Measurements from ENCODE around the gene P4HA2. TPM values are rescaled to one million over a fixed set of nuclear protein-coding genes. Genes with fewer than 3 reads are reported as not detected.

P4HA2 gene
- total and polyA plus RNA-seq, 2 of the 13 experiments (the other 11 are each of a cell fraction or from before 2014, with no cell fraction given): 37.7 to 126 TPM

- CTCF ChIA-PET (ENCODE audit: low intra/inter-chr PET ratio, low total read pairs): no interaction called here
- Histone ChIP-seq H4K20me1 (ENCODE audit: insufficient read depth, low read length) (0 out of 2 replicates have a peak, but pooled peaks cover 2% of the 10 kb centered on the region), H3K4me2 (ENCODE audit: low read depth, low read length) (no peak overlapping the region), H3K9ac (ENCODE audit: insufficient read depth, low read depth, low read length) (no peak overlapping the region), H3K36me3 (replicated peaks in 1 of 2; ENCODE audit: control insufficient read depth in 1 of 2, insufficient read depth in 2 of 2, low read length in 2 of 2) (peaks cover 6 to 33% of the 10 kb centered on the region in 2 experiments; a peak in 4 of 5 replicates), H3K4me1 (ENCODE audit: insufficient read depth, low read length) (no peaks in the 10 kb centered on the region), H3K27me3 (ENCODE audit: control insufficient read depth in 1 of 2, insufficient read depth in 2 of 2, low read length in 2 of 2) (no peaks in the 10 kb centered on the region), H3K79me2 (ENCODE audit: insufficient read depth, low read length) (no peaks in the 10 kb centered on the region), H3K4me3 (replicated peaks in 1 of 3; ENCODE audit: insufficient read depth in 1 of 3, low read depth in 2 of 3, low read length in 3 of 3) (no peak overlapping the region), H3K9me3 (ENCODE audit: low read length) (no peaks in the 10 kb centered on the region), H2AFZ (ENCODE audit: low read length) (no peak overlapping the region), H3K27ac (ENCODE audit: extremely low read length, insufficient read depth, low read length) (no peak overlapping the region)
- TF ChIP-seq TBX3 (IDR thresholded peaks at IDR 0.05; ENCODE audit: borderline replicate concordance) (no peak), RFX3 (CRISPR knock-in tag; IDR thresholded peaks at IDR 0.05) (0 out of 2 replicates have a peak, but pooled peaks have one; percentile 27), ZBTB34 (CRISPR knock-in tag; IDR thresholded peaks at IDR 0.05) (no peak), RFX1 (IDR thresholded peaks at IDR 0.05) (peak; percentile 28; the same call in 1 of the 2 replicates), MED13 (CRISPR knock-in tag; IDR thresholded peaks at IDR 0.05) (no peak), ZMAT3 (CRISPR knock-in tag; conservative IDR thresholded peaks at IDR 0.05) (no peak)
- no peak for ATAC-seq
- intact Hi-C loops (cut with micrococcal nuclease; ENCODE audit: unreplicated experiment): no loop called here
- in situ Hi-C loops (cut with HindIII; ENCODE audit: extremely low pct_ligation_motif_present, low pct_unique_long_range_greater_than_20kb): no loop called here
- POLR2A ChIA-PET: no interaction called here
- BruUV-seq (replicated peaks): no TSS peak
- 86% methylated on average over 2 of the region's 2 CpGs for WGBS (ENCODE audit: low lambda C conversion rate)
- FAIRE-seq: no peak
- DNase-seq (ENCODE audit: low spot score): no peak
These were observed 34.4 kb downstream of the P4HA2 start for GRCh38 chr5:132193165-132193694.

- no peaks in the 10 kb centered on the region for H3K9me3 ChIP-seq (ENCODE audit: low read length)
- H3K9ac ChIP-seq (ENCODE audit: insufficient read depth, low read depth, low read length): no peak overlapping the region
- no peak overlapping the region for H3K4me2 ChIP-seq (ENCODE audit: low read depth, low read length)
- H3K4me1 ChIP-seq (ENCODE audit: insufficient read depth, low read length): no peaks in the 10 kb centered on the region
- ATAC-seq: peak; percentile 100
- ChIA-PET CTCF (ENCODE audit: low intra/inter-chr PET ratio, low total read pairs) (no interaction called here), POLR2A (interaction anchor here (0.9 kb wide), 2 partner anchors 38 to 103 kb away, joined by 3 to 5 read pairs; partner anchors contain the start of gene P4HA2)
- no peak overlapping the region for H3K4me3 ChIP-seq (replicated peaks in 1 of 3; ENCODE audit: insufficient read depth in 1 of 3, low read depth in 2 of 3, low read length in 3 of 3)
- intact Hi-C loops (cut with micrococcal nuclease; ENCODE audit: unreplicated experiment) (no loop called here), in situ Hi-C loops (cut with HindIII; ENCODE audit: extremely low pct_ligation_motif_present, low pct_unique_long_range_greater_than_20kb) (no loop called here)
- H2AFZ ChIP-seq (ENCODE audit: low read length): no peak overlapping the region
- FAIRE-seq: peak; percentile 95
- peak; percentile 76 for DNase-seq (ENCODE audit: low spot score)
- WGBS (ENCODE audit: low lambda C conversion rate): 28% methylated on average over 3 of the region's 3 CpGs
- H3K36me3 ChIP-seq (replicated peaks in 1 of 2; ENCODE audit: control insufficient read depth in 1 of 2, insufficient read depth in 2 of 2, low read length in 2 of 2): peaks cover 0 to 23% of the 10 kb centered on the region in 2 experiments; a peak in 2 of 5 replicates
- no peaks in the 10 kb centered on the region for H4K20me1 ChIP-seq (ENCODE audit: insufficient read depth, low read length)
- no peaks in the 10 kb centered on the region for H3K79me2 ChIP-seq (ENCODE audit: insufficient read depth, low read length)
- H3K27ac ChIP-seq (ENCODE audit: extremely low read length, insufficient read depth, low read length): no peak overlapping the region
- H3K27me3 ChIP-seq (ENCODE audit: control insufficient read depth in 1 of 2, insufficient read depth in 2 of 2, low read length in 2 of 2): no peaks in the 10 kb centered on the region
- BruUV-seq (replicated peaks): no TSS peak
- no peak for TF ChIP-seq DDIT3 (CRISPR knock-in tag; IDR thresholded peaks at IDR 0.05)
- TF ChIP-seq SMC3 (IDR thresholded peaks at IDR 0.05; ENCODE audit: low read length): peak; percentile 59; the same call in 1 of the 2 replicates
- no peak for TF ChIP-seq FOXA1 (IDR thresholded peaks at IDR 0.05)
- TF ChIP-seq FOXA1 (CRISPR knock-in tag; IDR thresholded peaks at IDR 0.05): no peak
- TF ChIP-seq ZNF205 (CRISPR knock-in tag; IDR thresholded peaks at IDR 0.05): no peak
- no peak for TF ChIP-seq DNMT1 (CRISPR knock-in tag; IDR thresholded peaks at IDR 0.05)
- 0 out of 2 replicates have a peak, but pooled peaks have one; percentile 11 for TF ChIP-seq SAP130 (CRISPR knock-in tag; IDR thresholded peaks at IDR 0.05; ENCODE audit: low read depth)
- TF ChIP-seq ZNF44 (CRISPR knock-in tag; IDR thresholded peaks at IDR 0.05): 0 out of 2 replicates have a peak, but pooled peaks have one; percentile 62
- no peak for TF ChIP-seq HMGA1 (CRISPR knock-in tag; conservative IDR thresholded peaks at IDR 0.05)
- peak; percentile 85 for TF ChIP-seq HCFC1 (IDR thresholded peaks at IDR 0.05; ENCODE audit: low read depth, low read length)
- TF ChIP-seq TERF1 (CRISPR knock-in tag; IDR thresholded peaks at IDR 0.05): no peak
These were observed 37.4 kb downstream of the P4HA2 start for GRCh38 chr5:132190161-132190817.
